Neural progenitor cell (in vitro differentiated cells): ENCODE measurements around the gene JAK3.

Experiments
- CTCF ChIP-seq: fragments of 200-600 bp; sonication (generic); IDR thresholded peaks from 2 replicates; pipeline ENCODE4 v1.5.1; 2017; ENCODE audit warnings: antibody characterized with exemption, mild to moderate bottlenecking
- EZH2 ChIP-seq: fragments of 200-600 bp; sonication (generic); IDR thresholded peaks from 2 replicates; pipeline ENCODE4 v1.6.1; 2017; ENCODE audit warnings: antibody characterized with exemption, mild to moderate bottlenecking, moderate library complexity

DNA sequence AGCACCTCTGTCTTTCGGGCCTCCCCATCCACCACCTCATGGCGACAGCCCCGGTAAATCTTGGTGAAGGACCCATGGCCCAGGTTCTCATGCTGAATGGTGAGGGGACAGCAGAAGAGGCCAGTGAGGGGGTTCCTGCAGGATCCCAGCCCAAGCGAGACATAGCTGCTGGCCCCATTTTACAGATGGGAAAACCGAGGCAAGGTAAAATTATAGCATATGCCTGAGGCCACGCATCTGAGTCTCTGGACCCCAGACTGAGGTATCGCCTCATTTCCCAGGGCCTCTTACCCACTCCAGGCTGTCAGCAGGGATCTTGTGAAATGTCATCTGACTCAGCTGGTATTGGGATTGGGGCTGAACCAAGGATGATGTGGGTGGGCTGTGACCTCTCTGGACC, 9.8 kb downstream of the JAK3 start:
- TF ChIP-seq CTCF (no peak), EZH2 (no peak)
